DND-41 (cell line): ENCODE data around the gene YIPF5.

ENCODE experiments used
- ATAC-seq: fragments of 200-7000 bp; cut with Tn5 transposase; 3 replicates; pipeline ENCODE4 v1.9.1; 2021; ENCODE audit warnings: low read depth; ENCODE audit not compliant: insufficient read depth
- DNase-seq: peaks from one replicate; pipeline ENCODE4 v3.0.0-alpha.2; 2020
- H2AFZ ChIP-seq: 2 replicates; pipeline ENCODE4 v1.6.0; 2012; ENCODE audit warnings: low read depth, low read length
- H3K27ac ChIP-seq: 2 replicates; pipeline ENCODE4 v1.5.1; 2012; ENCODE audit warnings: low read length, inconsistent platforms
- H3K27me3 ChIP-seq: fragments of 200-600 bp; sonication (generic); 2 replicates; pipeline ENCODE4 v1.6.0; 2012; ENCODE audit warnings: low read length, mild to moderate bottlenecking, inconsistent platforms; ENCODE audit not compliant: insufficient read depth, poor library complexity
- H3K36me3 ChIP-seq: 2 replicates; pipeline ENCODE4 v1.5.1; 2012; ENCODE audit warnings: low read length, inconsistent platforms; ENCODE audit not compliant: insufficient read depth
- H3K4me1 ChIP-seq: 2 replicates; pipeline ENCODE4 v1.5.1; 2012; ENCODE audit warnings: mild to moderate bottlenecking, low read length; ENCODE audit not compliant: insufficient read depth
- H3K4me2 ChIP-seq: 2 replicates; pipeline ENCODE4 v1.6.0; 2012; ENCODE audit warnings: mild to moderate bottlenecking, moderate library complexity, low read length, inconsistent platforms; ENCODE audit not compliant: insufficient read depth
- H3K4me3 ChIP-seq, 2 experiments: fragments of 200-600 bp in 1 of 2; shearing (Covaris generic) in 1 of 2; 2 replicates each; pipeline ENCODE4 v1.5.1; 2012 to 2016; ENCODE audit warnings: inconsistent platforms in 2 of 2, low read length in 2 of 2, mild to moderate bottlenecking in 2 of 2, low read depth in 1 of 2, moderate library complexity in 1 of 2
- H3K79me2 ChIP-seq: 2 replicates; pipeline ENCODE4 v1.6.0; 2012; ENCODE audit warnings: low read length, inconsistent platforms; ENCODE audit not compliant: insufficient read depth
- H3K9ac ChIP-seq: 2 replicates; pipeline ENCODE4 v1.6.0; 2012; ENCODE audit warnings: low read depth, mild to moderate bottlenecking, inconsistent platforms, low read length, moderate library complexity
- H3K9me3 ChIP-seq: 2 replicates; pipeline ENCODE4 v1.5.1; 2012; ENCODE audit warnings: low read length, moderate library complexity, mild to moderate bottlenecking, inconsistent platforms; ENCODE audit not compliant: insufficient read depth, severe bottlenecking
- H4K20me1 ChIP-seq: 2 replicates; pipeline ENCODE4 v1.6.0; 2012; ENCODE audit warnings: low read length; ENCODE audit not compliant: insufficient read depth
- EZH2 ChIP-seq: IDR thresholded peaks from 3 replicates; pipeline ENCODE4 v1.6.1; 2012; ENCODE audit warnings: borderline replicate concordance, low read depth, mild to moderate bottlenecking, moderate library complexity, low read length, inconsistent platforms; ENCODE audit not compliant: severe bottlenecking
- TF ChIP-seq, protein P1 (sequence below): IDR thresholded peaks from 2 replicates; pipeline ENCODE4 v1.5.1; 2012; ENCODE audit warnings: borderline replicate concordance, low read length, moderate library complexity, mild to moderate bottlenecking; ENCODE audit not compliant: poor library complexity, severe bottlenecking; ENCODE audit errors: extremely low read depth

The YIPF5 gene

DNA sequence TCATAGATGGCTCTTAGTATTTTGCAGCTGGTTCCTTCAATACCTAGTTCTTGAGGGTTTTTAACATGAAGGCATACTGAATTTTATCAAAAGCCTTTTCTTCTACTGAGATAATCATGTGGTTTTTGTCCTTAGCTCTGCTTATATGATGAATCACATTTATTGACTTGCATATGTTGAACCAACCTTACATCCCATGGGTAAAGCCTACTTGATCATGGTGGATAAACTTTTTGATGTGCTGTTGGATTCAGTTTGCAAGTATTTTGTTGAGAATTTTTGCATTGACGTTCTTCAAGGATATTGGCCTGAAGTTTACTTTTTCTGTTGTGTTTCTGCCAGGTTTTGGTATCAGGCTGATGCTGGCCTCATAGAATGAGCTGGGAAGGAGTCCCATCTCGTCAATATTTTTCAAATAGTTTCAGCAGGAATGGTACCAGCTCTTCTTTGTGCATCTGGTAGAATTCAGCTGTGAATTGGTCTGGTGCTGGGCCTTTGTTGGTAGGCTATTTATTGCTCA is 49.7 kb downstream of the YIPF5 start:
- DNase-seq: no peak
- Histone ChIP-seq H3K9me3 (no peaks in the 10 kb centered on the region), H3K4me3 (no peak overlapping the region), H3K36me3 (no peaks in the 10 kb centered on the region), H3K9ac (no peak overlapping the region), H3K4me1 (no peaks in the 10 kb centered on the region), H2AFZ (no peak overlapping the region), H4K20me1 (no peaks in the 10 kb centered on the region), H3K79me2 (no peaks in the 10 kb centered on the region), H3K4me2 (no peak overlapping the region), H3K27ac (no peak overlapping the region), H3K27me3 (peaks cover 6% of the 10 kb centered on the region)
- no peak for ATAC-seq
- TF ChIP-seq, protein P1, sequence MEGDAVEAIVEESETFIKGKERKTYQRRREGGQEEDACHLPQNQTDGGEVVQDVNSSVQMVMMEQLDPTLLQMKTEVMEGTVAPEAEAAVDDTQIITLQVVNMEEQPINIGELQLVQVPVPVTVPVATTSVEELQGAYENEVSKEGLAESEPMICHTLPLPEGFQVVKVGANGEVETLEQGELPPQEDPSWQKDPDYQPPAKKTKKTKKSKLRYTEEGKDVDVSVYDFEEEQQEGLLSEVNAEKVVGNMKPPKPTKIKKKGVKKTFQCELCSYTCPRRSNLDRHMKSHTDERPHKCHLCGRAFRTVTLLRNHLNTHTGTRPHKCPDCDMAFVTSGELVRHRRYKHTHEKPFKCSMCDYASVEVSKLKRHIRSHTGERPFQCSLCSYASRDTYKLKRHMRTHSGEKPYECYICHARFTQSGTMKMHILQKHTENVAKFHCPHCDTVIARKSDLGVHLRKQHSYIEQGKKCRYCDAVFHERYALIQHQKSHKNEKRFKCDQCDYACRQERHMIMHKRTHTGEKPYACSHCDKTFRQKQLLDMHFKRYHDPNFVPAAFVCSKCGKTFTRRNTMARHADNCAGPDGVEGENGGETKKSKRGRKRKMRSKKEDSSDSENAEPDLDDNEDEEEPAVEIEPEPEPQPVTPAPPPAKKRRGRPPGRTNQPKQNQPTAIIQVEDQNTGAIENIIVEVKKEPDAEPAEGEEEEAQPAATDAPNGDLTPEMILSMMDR: no peak
- TF ChIP-seq EZH2: no peak

DNA sequence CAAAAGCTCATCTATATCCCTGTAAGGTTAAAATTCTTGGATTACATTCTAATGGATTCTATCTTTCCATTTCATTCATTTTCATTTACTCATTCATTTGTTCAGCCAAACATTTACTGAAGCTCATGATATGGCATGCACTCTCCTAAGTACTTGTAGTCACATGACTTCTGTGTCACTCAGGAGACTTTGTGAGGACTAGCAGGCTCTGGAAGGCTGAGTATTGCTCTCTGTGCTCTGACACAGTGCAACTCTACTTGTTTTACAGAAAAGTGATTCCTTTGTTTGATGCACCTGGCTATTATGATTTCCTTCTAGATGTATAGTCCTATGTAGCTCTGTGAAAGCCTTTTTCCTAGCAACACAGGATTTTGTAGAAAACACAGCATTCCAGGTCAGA is 53.0 kb downstream of the YIPF5 start:
- DNase-seq: no peak
- no peak overlapping the region for H3K27ac ChIP-seq
- H3K9me3 ChIP-seq: no peaks in the 10 kb centered on the region
- no peak overlapping the region for H3K4me2 ChIP-seq
- H3K4me3 ChIP-seq: no peak overlapping the region
- H3K36me3 ChIP-seq: no peaks in the 10 kb centered on the region
- no peak overlapping the region for H2AFZ ChIP-seq
- ATAC-seq: no peak
- H4K20me1 ChIP-seq: no peaks in the 10 kb centered on the region
- peaks cover 1% of the 10 kb centered on the region for H3K27me3 ChIP-seq
- H3K4me1 ChIP-seq: no peaks in the 10 kb centered on the region
- no peak overlapping the region for H3K9ac ChIP-seq
- H3K79me2 ChIP-seq: no peaks in the 10 kb centered on the region
- TF ChIP-seq EZH2: no peak
- TF ChIP-seq, protein P1: no peak

DNA sequence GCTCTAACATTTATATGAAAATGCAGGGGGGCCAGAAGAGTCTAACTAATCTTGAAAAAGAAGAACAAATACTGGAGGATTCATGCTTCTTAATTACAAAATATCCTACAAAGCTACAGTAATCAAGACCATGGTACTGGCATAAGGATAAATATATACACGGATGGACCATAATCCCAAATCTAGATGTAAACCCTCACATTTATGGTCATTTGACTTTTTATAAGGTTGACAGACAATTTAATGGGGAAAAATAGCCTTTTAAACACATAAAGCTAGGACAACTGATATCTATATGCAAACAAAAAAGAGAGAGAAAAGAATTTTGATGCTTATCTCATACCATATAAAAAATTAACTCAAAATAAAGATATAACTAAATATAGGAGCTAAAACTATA is 55.9 kb downstream of the YIPF5 start:
- TF ChIP-seq, protein P1: no peak
- no peak for TF ChIP-seq EZH2
- no peak overlapping the region for H3K9ac ChIP-seq
- H3K4me2 ChIP-seq: no peak overlapping the region
- no peaks in the 10 kb centered on the region for H4K20me1 ChIP-seq
- no peaks in the 10 kb centered on the region for H3K36me3 ChIP-seq
- H3K9me3 ChIP-seq: no peaks in the 10 kb centered on the region
- ATAC-seq: no peak
- H3K4me3 ChIP-seq: no peak overlapping the region
- H3K4me1 ChIP-seq: no peaks in the 10 kb centered on the region
- H3K79me2 ChIP-seq: no peaks in the 10 kb centered on the region
- no peak overlapping the region for H3K27ac ChIP-seq
- no peaks in the 10 kb centered on the region for H3K27me3 ChIP-seq
- no peak overlapping the region for H2AFZ ChIP-seq
- DNase-seq: no peak
